Glomerular endothelial cell (primary cell): ENCODE results near the gene RELN. TPM values are rescaled to one million over a fixed set of nuclear protein-coding genes. Genes with fewer than 3 reads are reported as not detected.

ENCODE experiments used
- DNase-seq: peaks from one replicate; pipeline ENCODE4 v3.0.0-alpha.2; 2011; ENCODE audit warnings: low read depth, low spot score; ENCODE audit errors: extremely low read depth
- total RNA-seq: library from RNA; depleted of rRNA; stranded (reverse); fragments of >200 nt; gene quantifications from 2 replicates; pipeline ENCODE4 v1.2.3, GENCODE V29; 2015

RELN gene
- total RNA-seq, 1 donor from 2014 or later: 8.1 TPM

DNA sequence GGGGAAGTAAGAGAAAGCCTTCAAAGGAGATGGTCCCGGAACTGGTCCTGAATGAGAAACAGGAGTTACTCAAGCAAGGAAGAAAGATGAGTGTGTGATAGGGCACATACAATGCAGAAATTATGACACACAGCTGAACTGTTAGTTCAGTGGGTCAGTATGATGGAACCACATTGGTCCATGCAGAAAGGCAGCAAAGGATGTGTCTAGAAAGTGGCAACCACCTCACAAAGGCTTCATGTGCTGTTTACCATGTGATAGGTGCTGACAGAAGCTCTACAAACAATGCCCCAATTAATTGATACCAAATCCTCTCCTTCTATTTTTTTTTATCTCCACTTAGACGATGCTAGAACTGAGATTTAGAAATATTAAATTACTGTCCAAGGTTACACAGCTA lies 258.3 kb downstream of the RELN start:
- no peak for DNase-seq

DNA sequence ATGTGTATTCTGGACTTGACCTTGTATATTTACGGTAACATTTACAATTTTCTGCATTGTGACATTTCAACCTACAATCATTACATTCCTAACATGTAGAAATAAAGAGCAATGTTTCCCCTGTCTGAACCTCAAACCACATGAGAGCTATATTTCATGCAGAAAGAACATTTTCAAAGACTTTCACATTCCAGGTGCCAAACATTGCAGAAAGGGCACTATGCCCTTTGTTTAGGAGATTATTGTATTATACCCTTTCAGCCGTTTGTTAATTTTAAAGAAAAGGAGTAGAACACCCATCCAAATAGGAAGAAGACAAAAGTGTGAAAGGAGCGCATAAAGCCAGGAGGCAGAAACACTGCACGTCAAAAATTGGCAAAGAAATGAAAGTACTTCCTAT lies 260.4 kb downstream of the RELN start:
- no peak for DNase-seq

DNA sequence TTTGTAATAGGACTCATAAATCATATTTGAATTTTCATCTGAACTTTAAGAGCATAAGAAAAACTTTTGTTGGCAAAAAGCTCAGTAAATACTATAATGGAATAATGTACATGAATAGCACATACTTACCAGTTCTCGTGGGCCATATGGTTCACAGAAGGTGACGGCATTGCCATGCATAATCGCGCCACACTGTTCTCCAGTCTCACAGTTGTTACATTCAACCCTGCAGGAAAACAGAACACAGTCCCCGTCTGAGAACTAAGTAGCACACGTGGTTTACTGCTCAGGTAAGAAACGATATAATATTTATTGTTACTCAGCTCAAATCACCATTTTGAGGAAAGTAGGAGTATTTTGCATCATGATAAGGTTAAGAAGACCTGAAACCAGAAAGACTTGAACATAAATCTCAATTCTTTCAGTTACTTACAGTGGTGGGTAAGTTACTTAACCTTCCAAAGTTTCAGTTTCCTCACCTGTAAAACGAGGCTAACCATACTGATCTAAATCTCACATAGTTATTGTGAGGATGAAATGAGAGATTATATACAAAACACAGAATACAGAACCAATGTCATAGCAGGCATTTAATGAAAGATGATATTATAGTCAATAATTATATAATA lies 261.4 kb downstream of the RELN start:
- no peak for DNase-seq

DNA sequence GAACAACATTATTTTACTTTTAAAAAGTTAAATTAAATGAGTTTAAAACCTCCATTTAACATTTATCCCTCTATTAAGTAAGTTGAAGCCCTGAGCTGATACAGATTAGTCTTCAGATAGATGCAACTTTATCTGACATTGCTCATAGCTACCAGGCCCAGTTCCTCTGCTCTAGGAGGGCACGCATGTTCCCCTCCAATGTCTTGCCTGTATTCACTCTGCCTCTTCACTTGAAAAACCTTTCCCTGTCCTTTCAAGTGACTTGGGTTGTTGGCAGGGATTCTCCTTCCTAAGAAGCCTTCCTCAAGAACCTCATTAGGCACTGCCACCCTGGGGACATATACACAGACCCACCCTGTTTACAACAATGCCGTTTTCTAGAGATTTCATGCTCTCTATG lies 270.4 kb downstream of the RELN start:
- DNase-seq: no peak

DNA sequence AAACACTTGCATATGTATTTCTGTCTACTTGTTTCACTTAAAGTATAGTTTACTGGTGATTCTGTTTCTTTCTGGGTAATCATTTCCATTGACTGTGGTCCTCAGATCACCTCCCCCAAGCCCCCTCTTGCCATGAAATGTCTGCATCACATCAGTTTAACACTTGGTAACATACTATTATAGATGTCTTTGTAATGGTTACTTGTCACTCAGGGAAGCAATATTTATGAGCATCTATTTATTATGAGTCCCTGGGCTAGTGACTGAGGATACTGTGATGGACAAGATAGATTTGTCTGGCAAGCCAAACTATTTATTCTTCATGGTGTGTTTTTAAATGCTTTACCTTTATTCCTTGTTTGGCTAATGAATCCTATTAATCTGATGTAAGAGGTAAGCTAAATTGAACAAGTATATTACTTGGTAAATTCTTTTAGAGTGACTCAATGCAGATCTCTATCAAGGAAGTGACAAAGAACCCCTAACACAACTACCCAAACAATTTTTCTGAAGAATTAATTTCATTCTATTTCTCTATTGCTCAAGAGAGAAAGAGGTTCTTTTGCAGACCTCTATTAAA lies 270.9 kb downstream of the RELN start:
- DNase-seq: peak; percentile 51

DNA sequence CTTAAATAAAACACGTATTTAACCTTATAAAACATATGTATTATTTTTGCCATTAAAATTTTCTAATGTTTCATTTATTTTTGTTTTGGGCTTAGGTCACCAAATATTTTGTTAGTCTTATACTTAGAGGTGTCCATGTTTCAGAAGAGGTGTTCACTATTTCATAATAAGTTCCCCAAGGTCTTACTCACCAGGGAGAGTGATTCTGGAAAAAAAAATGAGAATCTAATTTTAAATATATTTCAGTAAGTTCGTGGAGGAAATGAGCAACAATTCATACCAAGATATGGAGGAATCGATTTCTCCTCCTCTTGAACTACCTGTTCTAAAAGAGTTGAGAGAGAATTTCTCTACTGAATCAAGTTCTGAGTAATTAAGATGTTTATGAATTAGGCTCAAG lies 271.9 kb downstream of the RELN start:
- DNase-seq: no peak

DNA sequence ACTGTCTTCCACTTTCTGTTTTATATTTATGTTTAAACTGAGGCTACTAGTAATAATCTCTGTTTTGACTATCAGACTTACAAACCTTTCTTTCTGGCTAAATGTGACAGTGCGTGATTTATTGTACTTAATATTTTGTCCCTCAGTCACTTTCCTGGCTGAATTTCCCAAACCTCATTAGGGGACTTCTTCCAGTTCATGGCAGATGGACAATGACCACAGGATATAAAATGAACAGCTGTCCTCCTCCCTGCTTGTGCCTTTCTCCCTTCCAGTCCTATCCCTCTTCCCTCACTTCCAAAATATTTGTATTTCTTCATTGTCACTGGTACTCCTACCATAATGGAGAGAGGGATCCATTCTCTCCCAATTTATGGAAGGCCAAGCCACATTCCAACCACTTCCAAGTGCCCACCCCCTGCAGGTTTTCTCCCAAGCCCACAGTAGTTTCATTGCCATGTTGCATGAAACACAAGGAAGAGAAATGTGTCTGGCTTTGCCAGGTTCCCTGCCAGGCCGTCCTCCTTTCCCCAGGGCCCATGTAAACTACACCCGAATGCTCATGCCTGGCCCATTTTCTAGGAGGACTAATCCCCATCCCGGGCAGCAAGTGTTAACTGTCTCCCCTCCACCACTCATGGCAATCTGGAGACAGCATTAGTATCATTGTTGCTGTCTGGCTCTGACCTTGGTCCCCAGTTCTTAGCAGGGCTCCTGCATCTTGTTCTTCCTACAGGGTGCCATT lies 273.9 kb downstream of the RELN start:
- no peak for DNase-seq

DNA sequence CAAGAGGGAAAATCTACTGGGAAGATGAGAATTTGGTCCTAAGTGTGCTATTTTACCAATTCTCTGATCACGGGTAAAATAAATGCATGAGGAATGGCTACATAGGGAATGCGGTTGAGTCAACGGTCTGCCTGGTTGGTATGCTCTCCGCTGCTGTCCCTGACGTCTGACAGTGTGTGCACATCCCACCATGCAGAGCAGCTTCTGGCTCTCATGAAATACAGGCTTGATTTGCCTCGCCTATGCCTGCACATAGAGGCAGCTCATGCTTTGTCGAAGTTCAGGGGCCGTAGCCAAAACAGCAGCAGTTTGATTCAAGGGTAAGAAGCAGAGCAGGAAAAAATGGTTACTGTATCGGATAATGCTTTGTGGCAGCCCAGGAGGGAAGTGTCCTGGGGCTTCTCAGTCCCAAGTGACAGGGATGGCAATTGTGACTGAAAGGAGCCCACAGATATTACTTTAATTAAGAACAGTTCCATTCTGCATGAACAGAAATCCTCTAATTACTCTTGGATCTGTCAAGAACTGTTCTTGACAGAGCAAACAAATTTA lies 275.0 kb downstream of the RELN start:
- DNase-seq: no peak

DNA sequence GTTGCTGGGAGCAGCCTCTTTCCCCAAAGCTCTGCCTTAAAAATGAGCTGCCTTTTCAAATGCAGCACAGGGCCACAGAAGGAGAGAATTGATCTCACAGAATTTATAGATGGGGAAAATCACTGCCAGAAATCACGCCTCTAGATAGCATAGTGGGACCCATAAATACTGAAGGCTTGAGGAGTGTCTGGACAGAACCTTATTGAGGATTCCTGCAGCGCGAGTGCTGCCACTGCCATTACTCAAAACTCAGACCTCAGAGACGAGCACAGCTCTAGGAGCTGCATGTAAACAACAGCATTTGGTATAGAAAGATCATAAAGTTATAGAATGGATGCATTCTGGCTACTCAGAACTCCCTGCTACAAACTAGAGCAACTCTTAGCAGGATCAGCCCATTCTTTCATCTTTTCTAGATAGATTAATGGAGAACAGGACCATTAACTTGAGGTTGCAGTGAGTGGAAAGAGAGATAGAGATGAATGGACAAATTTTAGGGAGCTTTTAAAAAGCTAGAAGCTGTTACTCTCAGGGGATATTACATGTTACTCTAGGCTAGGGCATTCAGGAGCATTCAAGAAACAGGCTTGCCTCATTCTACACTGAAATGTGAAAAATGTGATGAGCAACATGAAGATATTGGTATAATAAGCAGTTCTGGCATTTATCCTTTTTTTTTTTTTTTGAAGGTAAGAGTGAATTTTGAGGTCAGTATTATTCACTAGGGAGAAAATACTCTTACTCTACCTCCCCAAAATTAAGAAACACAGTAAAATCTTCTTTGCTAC lies 276.3 kb downstream of the RELN start:
- DNase-seq: no peak

DNA sequence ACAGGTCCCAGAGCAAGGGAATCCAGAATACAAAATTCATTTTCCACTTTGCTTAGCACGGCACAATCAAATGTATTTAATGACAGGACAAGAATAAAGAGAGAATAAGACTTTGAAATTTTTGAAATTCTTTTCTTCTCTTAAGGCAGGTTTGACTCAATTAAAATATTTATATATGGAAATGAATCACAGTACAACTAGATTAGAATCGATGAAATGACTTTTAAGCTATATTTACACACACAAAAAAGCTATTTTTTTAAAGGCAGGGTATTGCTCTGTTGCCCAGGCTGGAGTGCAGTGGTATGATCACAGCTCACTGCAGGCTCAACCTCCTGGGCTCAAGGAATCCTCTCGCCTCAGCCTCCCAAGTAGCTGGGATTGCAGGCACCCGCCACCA lies 278.0 kb downstream of the RELN start:
- no peak for DNase-seq

DNA sequence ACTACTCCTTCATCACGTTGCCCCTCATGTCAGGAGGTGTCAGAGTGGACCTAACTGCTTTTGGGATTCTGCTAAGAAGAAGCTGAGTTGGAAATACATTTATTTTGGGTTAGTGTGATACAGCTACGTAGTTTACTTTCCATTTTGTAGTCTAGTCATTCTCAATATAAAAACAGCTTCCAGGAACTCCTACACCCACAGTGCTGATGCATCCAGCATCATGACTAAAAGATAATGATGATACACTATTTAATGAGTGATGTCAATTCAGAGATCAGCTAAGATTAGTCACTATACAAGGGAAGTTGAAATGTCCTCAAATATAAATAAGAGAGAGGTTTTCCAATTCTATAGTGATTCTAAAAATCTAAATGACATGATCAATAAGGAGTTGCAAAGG lies 279.2 kb downstream of the RELN start:
- no peak for DNase-seq

DNA sequence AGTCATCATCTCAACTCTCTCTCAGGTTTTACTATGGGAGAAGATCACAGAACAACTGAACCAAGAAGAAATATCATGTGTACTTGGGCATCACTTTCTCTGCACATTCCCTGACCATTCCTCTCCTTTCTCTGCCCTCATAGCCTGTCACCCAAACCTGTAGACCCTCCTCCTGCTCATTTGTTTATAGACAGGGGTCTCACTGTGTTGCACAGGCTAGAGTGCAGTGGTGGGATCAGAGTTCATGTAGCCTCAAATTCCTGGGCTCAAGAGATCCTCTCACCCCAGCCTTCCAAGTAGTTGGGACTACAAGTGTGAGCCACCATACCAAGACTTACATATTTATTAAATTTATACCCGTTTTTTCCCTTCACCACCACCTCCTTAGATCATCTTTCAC lies 282.7 kb downstream of the RELN start:
- DNase-seq: no peak

DNA sequence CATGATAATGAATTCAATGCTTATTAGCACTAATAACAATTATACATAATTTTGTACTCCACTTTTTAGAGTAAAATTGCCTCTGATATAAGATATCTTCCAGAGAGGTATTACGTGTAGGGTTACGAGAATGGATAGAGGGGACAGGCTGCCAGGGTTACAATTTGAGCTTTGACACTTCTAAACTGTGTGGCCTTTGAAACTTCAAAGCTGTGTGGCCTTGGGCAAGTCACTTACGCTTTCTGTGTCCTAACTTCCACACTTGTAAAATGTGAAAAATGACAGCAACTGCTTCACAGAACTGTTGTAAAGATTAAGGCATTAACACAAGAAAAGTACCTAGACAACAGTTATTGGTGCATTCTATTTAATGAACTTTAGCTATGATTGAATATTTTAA lies 283.9 kb downstream of the RELN start:
- no peak for DNase-seq

DNA sequence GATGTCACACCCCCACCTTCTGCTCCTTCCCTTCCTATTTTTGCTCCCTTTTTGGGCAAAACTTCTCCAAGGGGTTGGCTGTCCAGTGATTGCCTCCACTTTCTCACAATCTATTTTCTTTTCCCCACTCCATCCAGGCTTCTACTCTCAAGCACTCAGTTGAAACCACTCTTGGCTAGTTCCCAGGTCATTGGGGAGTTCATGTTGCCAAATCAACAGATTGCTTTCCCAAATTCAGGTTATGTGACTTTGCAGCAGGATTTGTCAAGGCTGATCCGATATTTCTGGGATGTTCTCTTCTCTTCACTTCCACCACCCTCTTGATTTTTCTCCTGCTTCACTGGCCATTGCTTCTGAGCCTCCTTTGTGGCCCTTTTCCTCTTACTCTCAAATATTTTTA lies 284.8 kb downstream of the RELN start:
- no peak for DNase-seq

DNA sequence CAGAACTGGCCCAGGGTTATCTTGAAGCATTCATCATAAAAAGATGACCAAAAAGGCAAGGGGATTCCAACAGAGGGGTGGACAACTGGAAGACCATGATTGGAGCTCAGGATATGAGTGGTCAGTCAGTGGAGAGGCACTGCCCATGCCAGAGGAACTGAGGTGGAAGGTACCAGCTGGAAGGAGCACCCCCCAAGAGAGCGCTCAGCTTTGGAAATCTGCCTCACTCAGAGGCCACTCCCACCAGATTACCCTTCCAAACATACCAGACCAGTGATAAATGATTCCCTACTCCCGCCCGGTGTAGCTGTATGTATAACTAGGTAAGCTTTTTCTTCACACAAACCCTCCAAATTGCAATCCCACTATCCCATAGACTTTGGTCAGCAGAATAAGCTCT lies 286.5 kb downstream of the RELN start:
- no peak for DNase-seq

DNA sequence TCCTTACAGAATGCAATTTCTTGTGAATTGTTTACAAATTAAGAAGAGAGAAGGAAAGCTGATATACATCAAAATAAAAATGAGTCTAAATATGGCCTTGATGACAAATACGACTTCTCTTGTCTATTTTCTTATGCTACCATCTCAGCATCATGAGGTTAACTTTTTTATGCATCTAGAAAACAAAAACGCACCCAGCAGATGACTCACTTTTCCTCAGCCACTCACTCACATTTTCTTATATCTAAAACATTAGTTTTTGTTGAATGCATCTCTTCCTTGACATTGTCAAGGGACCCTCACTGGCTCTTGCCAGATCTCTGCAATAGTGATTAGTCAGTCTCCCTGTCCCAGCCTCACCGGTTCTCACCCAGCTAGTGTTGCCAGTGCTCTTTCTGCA lies 287.0 kb downstream of the RELN start:
- no peak for DNase-seq

DNA sequence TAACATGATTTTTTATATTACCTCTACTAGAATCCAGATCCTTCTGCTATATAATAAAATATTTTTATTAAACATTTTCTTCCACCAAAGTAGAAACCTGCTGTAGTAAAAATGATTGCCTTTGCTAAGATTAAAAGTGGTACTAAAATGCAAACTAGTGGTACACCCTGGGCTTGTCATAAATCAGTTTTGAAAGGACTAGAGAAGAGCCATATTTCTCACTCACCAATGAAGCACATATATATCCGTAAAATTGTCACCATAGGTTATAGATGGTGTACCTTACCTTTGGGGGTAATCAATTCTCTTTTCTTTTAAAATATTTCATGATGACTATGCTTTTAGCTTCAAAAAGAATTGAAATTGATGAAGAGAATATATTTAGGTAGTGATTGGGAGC lies 290.4 kb downstream of the RELN start:
- no peak for DNase-seq

DNA sequence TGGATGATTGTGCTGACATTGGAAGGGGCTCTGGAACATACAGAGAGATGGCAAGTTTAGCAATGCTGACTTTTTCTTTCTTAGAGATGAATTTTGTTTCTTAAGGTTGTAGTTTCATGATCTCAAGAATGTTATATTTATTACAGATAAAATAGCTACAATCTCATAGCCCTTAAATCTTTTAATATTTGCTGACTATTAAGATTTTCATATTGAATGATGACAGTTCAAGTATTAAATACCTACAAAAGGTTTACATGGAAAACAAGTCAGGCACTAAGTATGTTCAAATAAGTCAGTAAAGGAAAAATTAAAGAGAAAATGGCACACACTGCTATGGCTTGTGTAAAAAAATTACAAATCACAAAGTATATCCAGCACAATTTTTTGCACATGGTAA lies 291.4 kb downstream of the RELN start:
- DNase-seq: no peak

DNA sequence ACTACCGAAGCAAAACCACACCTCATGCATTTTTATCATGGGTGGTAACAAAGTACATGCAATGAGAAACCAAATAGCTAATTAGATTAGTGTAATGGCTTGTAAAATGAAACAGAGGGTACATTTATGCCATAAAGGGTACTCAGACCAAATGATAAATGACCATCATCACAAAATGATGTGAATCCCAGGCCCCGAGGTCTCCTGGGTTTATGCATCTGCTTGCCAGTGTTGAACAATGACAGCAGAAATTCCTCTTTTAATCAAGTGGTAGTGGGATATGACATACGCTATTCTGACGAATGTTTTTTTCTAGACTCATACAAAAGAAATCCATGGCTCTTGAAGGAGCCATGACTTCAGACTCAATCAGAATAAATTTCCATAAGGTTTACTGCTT lies 293.9 kb downstream of the RELN start:
- DNase-seq: no peak

DNA sequence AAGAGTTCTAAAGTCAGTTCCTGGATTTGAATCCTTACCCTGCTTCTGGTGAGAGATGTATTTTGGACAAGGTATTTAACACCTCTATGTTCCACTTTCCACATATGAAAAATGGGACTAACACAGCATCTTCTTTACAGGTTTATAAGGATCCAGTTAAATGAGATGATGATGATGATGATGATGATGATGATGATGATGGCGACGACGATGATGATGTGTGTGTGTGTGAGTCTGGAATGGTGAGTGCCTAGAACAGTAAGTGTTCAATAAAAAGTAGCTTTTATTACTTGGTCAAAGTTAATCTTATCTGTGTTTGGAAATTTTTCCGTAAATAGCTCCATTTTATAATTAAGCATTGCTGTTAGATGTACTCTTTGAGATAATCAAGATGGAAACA lies 295.2 kb downstream of the RELN start:
- no peak for DNase-seq

DNA sequence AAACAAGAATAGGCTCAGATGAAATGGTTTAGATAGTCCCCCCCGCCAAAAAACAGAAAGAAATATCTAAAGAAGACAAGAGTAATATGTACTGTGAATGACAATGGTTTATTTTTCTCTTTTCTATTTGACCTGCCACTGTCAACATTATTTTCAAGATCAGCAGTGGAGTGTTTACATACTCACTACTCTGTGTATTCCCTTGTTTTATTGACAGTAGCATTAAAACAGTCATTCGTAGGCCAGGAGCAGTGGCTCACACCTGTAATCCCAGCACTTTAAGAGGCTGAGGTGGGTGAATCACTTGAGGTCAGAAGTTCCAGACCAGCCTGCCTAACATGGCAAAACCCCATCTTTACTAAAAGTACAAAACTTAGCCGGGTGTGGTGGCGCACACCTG lies 298.2 kb downstream of the RELN start:
- no peak for DNase-seq
